ENCODE results near the gene IMPG1. TPM values are rescaled to one million over a fixed set of nuclear protein-coding genes. Genes with fewer than 3 reads are reported as not detected.

The IMPG1 gene
- total RNA-seq, 4 donors from 2014 or later: not detected

DNA sequence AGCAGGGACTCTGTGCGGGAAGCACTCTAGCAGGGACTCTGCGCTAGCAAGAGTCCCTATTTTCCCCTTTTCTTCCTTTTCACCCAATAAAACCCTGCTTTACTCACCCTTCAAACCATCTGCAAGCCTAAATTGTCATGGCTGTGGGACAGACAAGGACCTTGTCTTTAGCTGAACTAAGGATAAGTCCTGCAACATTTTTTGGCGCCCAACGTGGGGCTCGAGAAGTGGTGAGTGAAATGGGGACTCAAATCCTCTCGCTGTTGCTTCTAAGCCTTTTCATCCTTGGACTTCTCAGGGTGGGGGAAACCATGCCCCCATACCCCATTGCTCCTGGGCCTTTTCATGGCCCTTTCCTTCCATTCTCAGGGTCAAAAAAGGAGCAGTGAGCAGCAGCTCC, 46.4 kb downstream of the IMPG1 start:
- TF ChIP-seq, protein P1, sequence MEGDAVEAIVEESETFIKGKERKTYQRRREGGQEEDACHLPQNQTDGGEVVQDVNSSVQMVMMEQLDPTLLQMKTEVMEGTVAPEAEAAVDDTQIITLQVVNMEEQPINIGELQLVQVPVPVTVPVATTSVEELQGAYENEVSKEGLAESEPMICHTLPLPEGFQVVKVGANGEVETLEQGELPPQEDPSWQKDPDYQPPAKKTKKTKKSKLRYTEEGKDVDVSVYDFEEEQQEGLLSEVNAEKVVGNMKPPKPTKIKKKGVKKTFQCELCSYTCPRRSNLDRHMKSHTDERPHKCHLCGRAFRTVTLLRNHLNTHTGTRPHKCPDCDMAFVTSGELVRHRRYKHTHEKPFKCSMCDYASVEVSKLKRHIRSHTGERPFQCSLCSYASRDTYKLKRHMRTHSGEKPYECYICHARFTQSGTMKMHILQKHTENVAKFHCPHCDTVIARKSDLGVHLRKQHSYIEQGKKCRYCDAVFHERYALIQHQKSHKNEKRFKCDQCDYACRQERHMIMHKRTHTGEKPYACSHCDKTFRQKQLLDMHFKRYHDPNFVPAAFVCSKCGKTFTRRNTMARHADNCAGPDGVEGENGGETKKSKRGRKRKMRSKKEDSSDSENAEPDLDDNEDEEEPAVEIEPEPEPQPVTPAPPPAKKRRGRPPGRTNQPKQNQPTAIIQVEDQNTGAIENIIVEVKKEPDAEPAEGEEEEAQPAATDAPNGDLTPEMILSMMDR (IDR thresholded peaks at IDR 0.05; ENCODE audit: low read depth): no peak

DNA sequence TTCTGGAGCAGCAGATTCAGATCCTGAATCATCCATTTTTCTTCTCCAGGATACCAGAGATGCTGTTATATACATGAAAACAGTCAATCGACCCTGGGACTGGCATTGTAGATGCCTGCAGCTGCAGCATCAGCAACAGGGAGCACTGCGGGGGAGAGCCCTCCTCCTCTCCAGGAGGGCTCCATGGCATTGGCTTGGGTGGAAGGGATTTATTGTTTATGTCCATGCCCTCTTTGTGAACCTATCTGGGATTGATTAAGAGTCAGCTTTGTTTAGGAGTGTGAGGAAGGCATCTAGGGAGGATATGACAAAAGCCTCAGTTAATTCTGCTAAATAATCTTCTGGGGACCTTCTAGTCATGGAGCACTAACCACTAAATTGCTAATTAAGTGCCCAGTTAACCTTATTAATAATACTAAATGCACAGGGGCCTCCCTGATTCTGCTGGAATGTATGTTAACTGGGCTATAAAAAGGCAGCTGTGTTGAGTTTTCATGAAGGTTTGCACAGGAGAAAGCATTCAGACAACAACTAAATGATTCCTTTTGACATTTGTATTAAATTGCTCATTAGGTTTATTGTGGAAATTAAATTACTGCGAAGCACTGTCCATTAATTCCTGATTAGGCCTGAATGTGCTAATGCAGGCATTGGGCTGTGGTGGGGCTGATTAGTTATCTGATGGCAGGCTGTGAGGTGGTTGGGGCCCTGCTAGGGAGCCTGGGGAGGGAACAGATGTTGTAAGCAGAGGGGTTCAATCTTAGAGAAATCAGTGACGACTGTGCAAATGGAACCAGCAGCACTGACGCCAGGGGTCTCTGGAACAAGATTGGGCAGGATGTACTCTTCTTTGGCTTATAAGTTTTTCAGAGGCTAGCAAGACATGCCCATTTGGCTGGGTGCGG, 57.6 kb downstream of the IMPG1 start:
- TF ChIP-seq, protein P1 (IDR thresholded peaks at IDR 0.05; ENCODE audit: low read depth): no peak

DNA sequence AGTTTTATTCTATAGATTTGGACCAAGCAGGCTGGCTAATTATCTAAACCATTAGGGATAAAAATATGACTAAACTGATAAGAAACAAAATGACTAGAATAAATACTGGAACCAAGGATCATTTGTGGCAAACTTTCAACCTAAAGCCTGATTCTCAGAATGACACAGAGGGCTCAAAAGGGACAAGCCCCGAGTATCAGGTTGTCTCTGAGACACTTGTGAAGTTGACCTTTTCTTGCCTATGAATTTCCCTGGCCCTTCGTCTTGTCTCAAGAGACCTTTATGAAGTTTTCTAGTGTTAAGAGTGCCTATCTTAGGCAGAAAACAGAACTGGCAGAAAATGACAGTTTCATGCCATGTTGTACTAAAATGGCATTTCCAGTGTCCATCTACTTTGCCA, 68.3 kb downstream of the IMPG1 start:
- TF ChIP-seq, protein P1 (IDR thresholded peaks at IDR 0.05; ENCODE audit: low read depth): no peak

DNA sequence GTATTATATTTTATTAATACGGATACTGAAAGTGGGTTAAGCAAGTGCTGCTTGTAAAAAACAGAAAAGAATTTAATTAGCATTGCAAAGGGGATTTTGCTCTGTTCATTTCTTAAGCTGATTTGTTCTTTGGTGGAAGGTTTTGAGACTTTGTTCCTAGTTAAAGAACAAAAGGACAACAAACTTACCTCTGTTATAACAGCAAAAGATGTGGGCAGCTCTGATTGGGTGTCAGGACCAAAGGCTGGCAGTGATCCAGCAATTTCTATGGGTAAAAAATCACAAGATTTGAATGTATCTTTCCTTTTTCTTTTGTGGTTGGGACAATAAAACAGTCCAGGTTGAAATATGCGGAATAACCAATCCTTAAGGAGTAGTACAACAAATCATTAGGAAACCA, 68.8 kb downstream of the IMPG1 start:
- TF ChIP-seq, protein P1 (IDR thresholded peaks at IDR 0.05; ENCODE audit: low read depth): no peak

DNA sequence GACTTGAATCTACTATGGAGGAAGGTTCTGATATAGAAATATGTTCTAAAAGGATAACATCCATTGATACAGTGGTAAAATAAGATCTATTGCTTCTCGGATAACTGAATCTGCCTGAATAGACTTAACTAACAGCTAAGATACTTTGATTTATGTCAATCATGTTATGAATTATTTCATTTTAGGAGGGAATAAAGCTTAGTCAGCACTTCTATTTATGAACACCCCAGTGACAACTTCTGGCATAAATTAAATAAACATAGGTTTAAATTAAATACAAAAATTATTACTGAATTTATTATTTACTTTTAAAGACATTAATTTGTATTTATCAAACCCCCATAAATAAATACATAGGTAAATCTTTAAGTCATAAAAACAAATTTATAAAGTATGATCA, 69.3 kb downstream of the IMPG1 start:
- TF ChIP-seq, protein P1 (IDR thresholded peaks at IDR 0.05; ENCODE audit: low read depth): no peak

DNA sequence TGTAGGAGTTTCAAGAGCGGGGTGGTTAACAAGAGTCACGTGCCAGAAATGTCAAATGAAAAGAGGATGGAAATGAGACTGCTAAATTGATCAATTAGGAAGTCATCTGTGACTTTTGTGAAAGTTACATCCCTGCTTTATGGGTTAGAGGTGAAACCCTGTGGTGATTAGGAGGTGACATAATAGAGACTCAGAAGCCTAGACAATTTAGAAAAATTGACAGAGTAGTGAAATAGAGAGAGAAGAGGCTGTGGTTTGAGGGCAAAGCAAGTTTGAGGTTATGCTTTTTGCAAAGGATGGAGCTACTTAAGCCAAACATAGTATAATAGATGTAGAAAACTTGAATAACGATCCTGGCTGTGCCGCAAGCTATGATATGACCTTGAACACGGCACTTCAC, 71.8 kb downstream of the IMPG1 start:
- TF ChIP-seq, protein P1 (IDR thresholded peaks at IDR 0.05; ENCODE audit: low read depth): no peak

DNA sequence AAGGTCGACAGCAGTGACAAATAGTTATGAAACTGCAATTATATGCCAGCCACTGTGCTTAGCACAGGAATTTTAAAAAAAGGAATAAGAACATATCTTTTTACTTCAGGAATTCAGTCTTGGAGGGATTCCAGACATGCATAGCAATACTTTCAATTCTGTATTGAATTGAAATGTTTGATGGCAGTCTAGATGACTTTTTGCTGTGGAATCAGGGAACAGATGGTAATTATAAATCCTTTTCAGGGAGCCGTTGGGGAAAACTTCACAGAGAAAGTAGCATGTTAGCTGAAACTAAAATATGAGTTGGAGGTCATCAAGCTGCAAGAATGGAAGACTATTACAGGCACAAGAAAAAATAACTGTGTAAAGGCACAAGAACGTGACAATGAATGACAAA, 74.8 kb downstream of the IMPG1 start:
- TF ChIP-seq, protein P1 (IDR thresholded peaks at IDR 0.05; ENCODE audit: low read depth): no peak
